ENCODE measurements around the gene CDH15. TPM values are rescaled to one million over a fixed set of nuclear protein-coding genes. Genes with fewer than 3 reads are reported as not detected.

The CDH15 gene
- total and polyA plus RNA-seq, 2 of the 13 experiments (the other 11 are each of a cell fraction or from before 2014, with no cell fraction given) = 0.74 to 2.2 TPM

- no peak overlapping the region for H3K4me3 ChIP-seq (replicated peaks in 1 of 3; ENCODE audit: insufficient read depth in 1 of 3, low read depth in 2 of 3, low read length in 3 of 3)
- in situ Hi-C loops (cut with HindIII; ENCODE audit: extremely low pct_ligation_motif_present, low pct_unique_long_range_greater_than_20kb) (no loop called here), intact Hi-C loops (cut with micrococcal nuclease; ENCODE audit: unreplicated experiment) (no loop called here)
- H3K4me1 ChIP-seq (ENCODE audit: insufficient read depth, low read length) = no peaks in the 10 kb centered on the region
- H3K27me3 ChIP-seq (ENCODE audit: control insufficient read depth in 1 of 2, insufficient read depth in 2 of 2, low read length in 2 of 2) = no peaks in the 10 kb centered on the region
- WGBS (ENCODE audit: low lambda C conversion rate) = 98% methylated on average over 7 of the region's 11 CpGs
- no peaks in the 10 kb centered on the region for H3K79me2 ChIP-seq (ENCODE audit: insufficient read depth, low read length)
- DNase-seq (ENCODE audit: low spot score) (no peak), ATAC-seq (no peak), FAIRE-seq (no peak)
- H3K27ac ChIP-seq (ENCODE audit: extremely low read length, insufficient read depth, low read length) = no peak overlapping the region
- no TSS peak for BruUV-seq (replicated peaks)
- no peak overlapping the region for H3K9ac ChIP-seq (ENCODE audit: insufficient read depth, low read depth, low read length)
- ChIA-PET CTCF (ENCODE audit: low intra/inter-chr PET ratio, low total read pairs) (no interaction called here), POLR2A (no interaction called here)
- TF ChIP-seq NFAT5 (CRISPR knock-in tag; IDR thresholded peaks at IDR 0.05) (no peak), MTA3 (CRISPR knock-in tag; IDR thresholded peaks at IDR 0.05) (no peak), ZNF10 (CRISPR knock-in tag; IDR thresholded peaks at IDR 0.05; ENCODE audit: borderline replicate concordance, low read depth) (no peak), ZNF335 (CRISPR knock-in tag; IDR thresholded peaks at IDR 0.05) (no peak), HOXA3 (CRISPR knock-in tag; IDR thresholded peaks at IDR 0.05) (no peak), ZNF512B (CRISPR knock-in tag; IDR thresholded peaks at IDR 0.05; ENCODE audit: borderline replicate concordance) (no peak), ZNF274 (CRISPR knock-in tag; IDR thresholded peaks at IDR 0.05) (no peak), HOXA9 (CRISPR knock-in tag; IDR thresholded peaks at IDR 0.05; ENCODE audit: borderline replicate concordance) (no peak), ETS1 (CRISPR knock-in tag; IDR thresholded peaks at IDR 0.05) (no peak), ZNF501 (CRISPR knock-in tag; IDR thresholded peaks at IDR 0.05) (no peak), ZEB1 (IDR thresholded peaks at IDR 0.05; ENCODE audit: insufficient replicate concordance, low read depth) (no peak), IRF2 (CRISPR knock-in tag; IDR thresholded peaks at IDR 0.05) (no peak), ZFP36L2 (CRISPR knock-in tag; IDR thresholded peaks at IDR 0.05) (no peak), ADNP (CRISPR knock-in tag; IDR thresholded peaks at IDR 0.05) (no peak), TRIM22 (IDR thresholded peaks at IDR 0.05) (no peak), ZNF232 (CRISPR knock-in tag; IDR thresholded peaks at IDR 0.05; ENCODE audit: borderline replicate concordance) (no peak)
- no peaks in the 10 kb centered on the region for H4K20me1 ChIP-seq (ENCODE audit: insufficient read depth, low read length)
- H3K36me3 ChIP-seq (replicated peaks in 1 of 2; ENCODE audit: control insufficient read depth in 1 of 2, insufficient read depth in 2 of 2, low read length in 2 of 2) = peaks cover 18 to 35% of the 10 kb centered on the region in 2 experiments; a peak in 4 of 5 replicates
- no peaks in the 10 kb centered on the region for H3K9me3 ChIP-seq (ENCODE audit: low read length)
- no peak overlapping the region for H2AFZ ChIP-seq (ENCODE audit: low read length)
- H3K4me2 ChIP-seq (ENCODE audit: low read depth, low read length) = no peak overlapping the region
Measured at GRCh38 chr16:89135166-89135565, 36.4 kb upstream of the CDH15 start.
